ENCODE data around the gene RELL1.

Gene RELL1, protein sequence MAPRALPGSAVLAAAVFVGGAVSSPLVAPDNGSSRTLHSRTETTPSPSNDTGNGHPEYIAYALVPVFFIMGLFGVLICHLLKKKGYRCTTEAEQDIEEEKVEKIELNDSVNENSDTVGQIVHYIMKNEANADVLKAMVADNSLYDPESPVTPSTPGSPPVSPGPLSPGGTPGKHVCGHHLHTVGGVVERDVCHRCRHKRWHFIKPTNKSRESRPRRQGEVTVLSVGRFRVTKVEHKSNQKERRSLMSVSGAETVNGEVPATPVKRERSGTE

DNA sequence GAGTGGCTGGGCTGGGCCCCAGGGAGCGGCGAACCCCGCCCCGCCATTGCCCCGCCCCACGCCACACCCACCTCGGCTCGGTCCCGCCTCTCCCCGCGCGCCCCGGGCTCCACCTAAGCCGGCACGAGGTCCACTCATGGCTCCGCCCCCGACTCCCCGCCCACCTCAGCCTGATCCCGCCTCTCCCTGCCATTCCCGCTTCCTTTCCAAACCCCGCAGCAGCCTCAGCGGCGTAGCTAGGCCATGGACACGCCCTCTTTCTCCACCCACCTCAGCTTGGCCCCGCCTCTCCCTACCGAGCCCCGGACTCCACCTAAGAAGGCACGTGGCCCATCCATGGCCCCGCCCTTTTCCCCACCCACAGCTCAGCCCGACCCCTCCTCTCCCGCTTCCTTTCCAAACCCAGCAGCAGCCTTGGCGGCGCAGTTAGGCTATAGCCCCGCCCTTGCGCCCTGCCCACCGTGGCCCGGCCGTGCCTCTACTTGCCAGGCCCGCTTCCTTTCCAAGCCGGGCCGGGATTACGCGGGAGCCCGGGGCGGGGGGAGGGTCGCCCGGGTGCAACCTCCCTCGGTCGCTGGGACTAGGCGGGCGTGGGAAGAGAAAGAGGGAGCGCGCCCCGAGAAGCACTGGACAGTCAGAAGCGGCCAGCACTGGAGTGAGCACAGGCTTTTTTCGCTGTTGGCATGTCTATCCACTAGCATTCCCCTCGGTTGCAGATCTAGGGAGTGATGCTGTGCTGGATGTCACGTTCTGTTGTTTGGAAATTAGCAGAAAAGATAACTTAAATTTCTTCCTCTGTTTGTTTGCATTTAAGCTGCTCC, at the start of gene RELL1:
TSS of gene RELL1 (minus strand) at position 4 of the 821 bp plus-strand sequence. CDS start 89 bp downstream, outside the sequence.
- DNase-seq (ENCODE audit: low read depth in 2 of 2), result peak; percentile 94 to 95

DNA sequence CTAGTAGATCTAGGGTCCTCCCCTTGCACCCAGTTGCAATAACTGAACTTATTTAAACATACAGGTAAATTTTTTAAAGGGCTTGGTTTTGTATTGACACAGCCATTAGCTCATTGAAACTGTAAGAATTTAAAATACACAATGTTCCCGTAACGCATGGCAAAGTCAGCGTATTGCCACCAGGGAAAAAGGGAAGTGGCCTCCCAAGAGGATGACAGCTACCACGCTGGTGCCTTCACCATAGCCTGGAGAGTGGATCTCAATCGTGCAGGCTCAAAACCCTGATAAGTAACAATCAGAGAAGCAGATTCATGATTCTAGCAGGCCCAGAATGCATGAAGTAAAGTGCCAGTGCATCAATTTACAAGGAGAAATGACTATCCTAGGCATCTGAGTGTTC, 49.4 kb upstream of the RELL1 start:
- DNase-seq (ENCODE audit: low read depth in 2 of 2), result no peak

DNA sequence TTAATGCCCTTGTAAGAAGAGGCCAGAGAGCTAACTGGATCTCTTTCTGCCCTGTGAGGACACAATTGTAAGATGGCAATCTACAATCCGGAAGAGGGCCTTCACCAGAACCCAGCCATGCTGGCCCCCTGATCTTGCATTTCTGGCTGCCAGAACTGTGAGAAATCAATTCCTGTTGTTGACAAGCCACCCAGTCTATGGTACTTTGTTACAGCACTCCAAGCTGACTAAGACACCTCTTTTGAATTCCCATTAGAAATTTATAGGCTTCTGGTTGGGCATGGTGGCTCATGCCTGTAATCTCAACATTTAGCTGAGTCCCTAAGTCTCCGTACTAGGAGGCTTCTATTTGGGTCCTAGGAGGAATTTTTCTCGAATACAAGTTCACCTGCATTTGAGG, 48.8 kb upstream of the RELL1 start:
- no peak for DNase-seq (ENCODE audit: low read depth in 2 of 2)

DNA sequence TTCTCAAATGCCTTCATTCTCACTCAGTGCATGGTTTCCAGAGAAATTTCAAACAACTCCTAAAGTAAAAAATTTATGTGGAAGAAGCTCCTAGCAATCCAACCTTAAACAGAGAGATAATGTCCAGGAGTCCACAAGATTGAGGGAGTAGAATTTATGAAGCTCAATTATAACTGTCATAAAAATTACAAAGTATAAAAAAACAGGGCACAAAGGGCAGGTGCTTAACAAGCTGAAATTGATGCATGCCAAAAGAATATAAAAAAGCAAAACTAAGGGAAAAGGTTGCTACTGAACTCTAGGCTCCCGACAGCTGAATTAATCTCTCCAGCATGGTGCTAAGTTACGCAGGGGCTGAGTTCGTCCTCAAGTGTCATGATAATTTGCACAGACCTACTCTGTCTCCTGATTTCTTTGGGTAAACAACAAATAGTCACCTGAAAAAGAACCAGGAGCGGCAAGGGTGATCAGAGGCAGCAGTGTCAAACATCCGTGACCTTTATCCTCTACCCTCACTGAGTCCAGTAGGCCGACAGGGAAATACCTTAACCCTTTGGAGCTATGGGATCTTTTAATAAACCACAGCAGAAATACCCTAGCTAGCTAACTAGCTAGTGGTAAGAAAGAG, 47.2 kb upstream of the RELL1 start:
- DNase-seq (ENCODE audit: low read depth in 2 of 2), result no peak

DNA sequence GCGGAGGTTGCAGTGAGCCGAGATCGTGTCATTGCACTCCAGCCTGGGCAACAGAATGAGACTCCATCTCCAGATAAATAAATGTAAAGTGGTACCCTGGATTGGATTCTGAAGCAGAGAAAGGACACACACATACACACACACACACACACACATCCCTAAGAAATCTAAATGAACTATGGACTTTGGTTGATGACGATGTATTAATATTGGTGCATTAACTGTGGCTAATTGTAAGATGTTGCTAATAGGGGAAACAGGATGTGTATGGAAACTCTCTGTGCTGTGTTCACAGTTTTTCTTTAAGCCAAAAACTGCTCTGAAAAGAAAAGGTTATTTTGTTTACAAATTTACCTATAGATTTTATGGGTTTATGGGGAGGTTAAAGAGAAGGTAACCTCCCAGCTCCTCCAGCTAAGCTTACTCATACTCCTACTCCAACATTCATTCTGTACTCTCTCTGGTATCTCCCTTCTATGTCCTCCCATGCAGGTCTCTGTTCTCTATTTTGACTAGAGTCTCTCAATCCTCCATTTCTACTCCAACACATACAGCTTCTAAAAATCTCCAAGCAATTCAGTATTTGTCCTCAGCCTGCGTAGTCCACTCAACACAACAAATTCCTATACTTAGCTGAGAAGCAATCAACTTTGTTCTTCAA, 46.5 kb upstream of the RELL1 start:
- no peak for DNase-seq (ENCODE audit: low read depth in 2 of 2)

DNA sequence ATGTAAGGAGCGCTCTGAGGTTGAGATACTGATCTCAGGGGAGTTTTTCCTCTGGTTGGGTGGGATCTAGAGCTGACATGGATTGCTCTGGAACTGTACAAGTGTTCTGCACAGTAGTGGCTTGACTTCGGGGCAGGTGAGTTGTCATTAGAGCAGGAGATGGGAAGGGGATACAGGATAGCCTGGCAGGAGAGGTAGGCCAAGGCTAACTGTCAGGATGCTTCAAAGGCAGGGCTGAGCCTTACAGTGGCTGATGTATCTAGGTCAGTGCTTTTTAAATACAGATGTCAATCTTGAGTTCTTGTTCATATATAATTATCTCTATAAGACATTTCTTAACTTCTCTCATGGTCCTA, 43.5 kb upstream of the RELL1 start:
- no peak for DNase-seq (ENCODE audit: low read depth in 2 of 2)

DNA sequence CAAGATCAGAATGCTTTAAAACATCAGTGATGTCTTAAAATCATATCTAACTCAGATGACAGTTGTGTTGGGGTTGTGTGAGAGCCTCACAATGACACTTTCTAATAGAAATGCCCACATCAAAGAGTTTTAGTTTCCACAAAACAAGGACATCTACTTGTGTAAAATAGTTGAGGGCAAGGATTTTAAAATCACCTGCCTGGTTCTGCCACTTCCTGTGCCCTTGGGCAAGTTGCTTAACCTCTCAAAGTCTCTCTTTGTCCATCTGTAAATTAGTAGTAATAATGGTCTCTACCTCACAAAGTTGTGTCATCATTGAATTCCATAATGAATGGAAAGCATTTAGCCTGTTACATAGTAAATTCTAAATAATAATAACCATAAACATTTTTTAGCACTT, 41.9 kb upstream of the RELL1 start:
- DNase-seq (ENCODE audit: low read depth in 2 of 2), result no peak

DNA sequence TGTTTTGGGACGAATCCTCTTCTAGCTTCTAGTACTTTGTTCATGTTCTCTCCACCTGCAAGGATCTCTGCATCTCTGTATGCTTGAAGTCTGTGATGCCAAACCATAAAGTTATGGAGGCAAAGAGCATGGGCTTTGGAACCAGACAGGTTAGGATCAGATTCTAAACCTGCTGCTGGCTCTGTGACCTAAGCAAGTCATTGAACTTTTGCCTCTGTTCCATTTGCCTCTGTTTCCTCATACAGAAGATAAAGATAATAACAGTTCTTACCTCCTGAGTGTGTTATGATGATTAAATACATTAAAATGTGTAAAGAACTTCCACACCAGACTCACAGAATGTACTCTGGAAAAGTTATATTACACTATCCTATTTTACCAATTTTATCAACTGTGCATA, 41.5 kb upstream of the RELL1 start:
- DNase-seq (ENCODE audit: low read depth in 2 of 2), result no peak

DNA sequence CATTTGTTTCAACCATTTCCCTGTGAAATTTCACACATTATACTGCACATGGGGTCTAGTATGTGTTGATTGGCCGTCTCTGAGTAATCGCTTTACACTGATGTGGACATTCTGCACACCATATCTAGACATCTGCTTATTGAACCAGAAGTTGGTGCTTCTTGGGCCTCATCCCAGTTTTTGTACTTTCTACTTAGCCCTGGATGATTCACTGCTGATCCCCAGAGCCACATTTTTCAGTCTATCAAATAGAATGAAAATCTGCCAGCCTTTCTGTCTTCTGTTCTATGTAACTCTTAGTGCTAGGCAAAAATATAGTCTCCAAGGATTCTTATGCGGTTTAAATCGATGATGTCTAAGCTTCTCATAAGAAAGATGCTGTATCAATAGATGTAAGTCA, 40.5 kb upstream of the RELL1 start:
- no peak for DNase-seq (ENCODE audit: low read depth in 2 of 2)

DNA sequence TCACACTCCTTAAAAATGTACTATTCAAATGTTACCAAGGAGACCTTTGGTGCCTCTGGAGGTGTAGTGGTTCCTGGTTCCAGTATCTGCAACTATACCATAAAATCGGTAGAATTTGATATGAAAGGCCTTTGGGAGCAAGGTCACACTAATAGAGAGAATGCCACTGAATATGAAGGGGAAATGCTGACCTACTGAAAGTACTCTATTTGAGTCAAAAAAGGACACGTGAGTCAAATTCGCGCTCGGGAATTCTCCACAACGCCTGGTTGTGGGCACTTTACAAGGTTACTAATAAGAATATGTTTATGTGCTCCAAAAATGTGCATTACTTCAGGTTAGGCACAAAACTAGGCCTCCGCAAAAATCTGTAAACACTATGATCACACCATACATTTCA, 39.5 kb upstream of the RELL1 start:
- DNase-seq (ENCODE audit: low read depth in 2 of 2), result no peak

DNA sequence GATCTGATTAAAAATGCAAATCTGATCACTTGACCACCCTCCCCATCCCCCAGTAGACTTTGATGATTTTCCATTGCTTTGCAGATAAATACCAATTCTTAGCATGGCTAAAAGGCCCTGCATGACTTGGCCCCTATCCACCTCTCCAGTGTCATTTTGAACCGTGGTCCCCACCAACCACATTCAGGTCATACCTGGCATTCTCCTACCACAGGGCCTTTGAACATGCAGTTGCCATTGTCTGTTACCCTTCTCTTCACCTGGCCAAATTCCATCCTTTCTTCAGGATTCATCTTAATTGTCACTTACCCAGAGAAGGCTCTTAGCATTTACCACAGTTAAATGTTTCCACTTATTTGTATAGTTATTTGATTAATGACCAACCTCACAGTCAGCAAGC, 36.9 kb upstream of the RELL1 start:
- DNase-seq (ENCODE audit: low read depth in 2 of 2), result no peak

DNA sequence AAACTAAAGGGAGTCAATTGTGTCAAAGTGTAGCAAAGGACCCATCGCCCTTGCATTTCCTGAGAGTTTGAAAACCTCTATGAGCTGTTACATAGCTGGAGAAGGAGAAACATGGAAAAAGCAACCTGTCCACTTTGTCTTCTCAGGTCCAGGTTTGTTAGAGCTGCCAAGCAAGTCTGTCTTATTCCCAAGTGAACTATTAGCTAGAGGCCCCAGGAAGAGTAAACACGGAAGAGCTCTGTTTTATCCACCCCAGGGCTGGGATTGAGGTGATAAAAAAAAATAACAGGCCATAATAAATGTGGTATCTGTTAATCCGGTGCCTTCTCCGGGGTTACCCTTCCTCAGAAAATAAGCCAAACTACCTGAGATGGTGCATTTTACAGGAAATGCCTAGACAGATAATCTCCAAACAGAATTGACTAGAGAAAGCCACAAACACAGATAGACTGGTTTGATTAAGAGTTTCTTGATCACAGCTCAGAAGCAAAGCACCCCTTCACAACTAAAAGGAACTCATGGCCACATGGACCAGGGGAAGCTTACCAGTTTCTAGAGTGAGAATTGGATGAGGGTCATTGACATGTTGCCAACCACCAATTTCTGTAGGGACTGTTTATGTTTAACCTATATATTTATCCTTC, 35.9 kb upstream of the RELL1 start:
- no peak for DNase-seq (ENCODE audit: low read depth in 2 of 2)

DNA sequence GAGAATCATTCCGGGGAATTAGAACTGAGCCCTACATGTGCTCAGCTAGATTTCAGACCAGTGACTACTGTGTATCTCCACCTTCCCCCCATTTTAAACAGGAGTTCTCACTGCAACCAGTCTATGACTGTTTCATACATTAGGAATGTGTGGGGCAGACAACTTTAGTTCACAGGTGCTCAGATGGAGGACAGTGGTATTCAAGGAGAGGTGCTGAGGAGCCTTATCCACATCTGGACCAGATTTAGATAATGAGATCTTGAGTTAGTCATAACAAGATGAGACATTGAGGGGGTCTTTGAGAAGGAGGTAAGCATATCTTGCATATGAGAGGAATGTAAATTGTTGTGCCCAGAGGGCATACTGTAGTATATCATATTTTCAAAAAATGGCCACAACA, 32.8 kb upstream of the RELL1 start:
- no peak for DNase-seq (ENCODE audit: low read depth in 2 of 2)

DNA sequence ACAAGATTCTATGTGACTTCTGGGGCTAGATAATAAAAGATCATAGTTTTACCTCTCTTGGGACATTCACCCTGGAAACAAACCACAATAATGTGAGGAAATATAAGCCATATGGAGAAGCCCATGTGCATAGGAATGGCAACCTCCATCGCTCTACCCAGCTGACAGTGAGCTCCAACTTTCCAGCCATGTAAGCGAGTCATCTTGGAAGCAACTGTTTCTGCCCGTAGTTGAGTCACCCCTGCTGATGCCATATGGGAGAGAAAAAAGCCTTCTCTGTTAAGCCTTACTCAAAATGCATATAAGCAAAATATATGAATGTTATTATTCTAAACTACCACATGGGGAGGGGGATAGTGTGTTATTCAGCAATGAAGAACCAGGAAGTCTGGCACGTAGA, 31.4 kb upstream of the RELL1 start:
- DNase-seq (ENCODE audit: low read depth in 2 of 2), result no peak

DNA sequence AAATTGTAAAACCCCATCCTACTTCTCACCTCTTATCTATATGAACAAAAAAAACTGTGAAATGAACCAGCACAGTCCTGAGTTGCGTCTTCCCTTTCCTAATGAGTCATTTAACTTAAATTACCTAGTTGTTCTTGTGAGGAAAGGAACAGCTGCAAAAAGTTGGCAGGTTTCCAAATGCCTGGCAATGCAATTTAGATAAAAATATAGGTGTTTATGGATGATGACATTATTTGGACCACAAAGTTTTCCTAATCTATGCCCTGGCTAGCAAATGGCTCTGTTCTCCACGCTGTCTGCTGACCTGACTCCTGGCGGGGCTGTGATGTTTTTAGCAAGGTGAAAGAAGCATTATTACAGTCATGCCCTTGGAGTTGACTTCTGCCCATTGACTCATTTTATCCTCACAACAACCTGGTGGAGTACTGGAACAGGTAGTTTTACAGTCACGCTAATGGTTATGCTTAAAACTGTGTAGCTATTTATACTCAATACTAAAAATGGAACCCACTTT, 29.8 kb upstream of the RELL1 start:
- DNase-seq (ENCODE audit: low read depth in 2 of 2), result no peak

DNA sequence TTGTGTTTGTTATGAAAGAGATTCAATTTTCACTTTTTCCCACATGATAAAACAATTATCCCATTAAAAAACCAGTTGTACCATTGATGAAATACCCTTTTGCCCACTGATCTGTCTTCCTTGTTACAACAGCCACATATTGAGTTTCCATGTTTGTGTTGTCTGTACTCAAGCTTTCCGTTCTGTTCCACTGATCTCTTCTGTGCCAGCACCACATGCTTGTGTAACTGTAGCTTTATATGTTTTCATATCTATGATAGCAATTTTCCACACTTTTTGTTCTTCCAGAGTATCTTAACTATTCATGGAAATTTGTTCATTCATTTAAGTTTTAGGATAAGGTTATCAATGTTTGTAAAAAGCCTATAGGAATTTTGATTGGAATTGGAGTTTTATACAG, 24.3 kb upstream of the RELL1 start:
- DNase-seq (ENCODE audit: low read depth in 2 of 2), result no peak

DNA sequence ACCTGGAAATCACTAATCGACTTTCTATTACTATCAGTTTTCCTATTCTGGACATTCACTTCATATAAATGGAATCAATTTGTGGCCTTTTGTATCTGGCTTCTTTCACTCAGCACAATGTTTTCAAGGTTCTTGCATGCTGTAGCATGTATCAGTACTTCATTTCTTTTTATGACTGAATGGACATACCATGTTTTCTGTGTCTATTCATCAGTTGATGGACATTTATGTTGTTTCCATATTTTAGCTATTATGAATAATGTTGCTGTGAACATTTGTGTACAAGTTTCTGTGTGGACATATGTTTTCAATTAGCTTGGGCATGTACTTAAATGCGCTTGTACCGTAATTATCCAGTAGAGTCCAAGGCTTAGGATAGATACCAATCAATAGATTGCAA, 19.9 kb upstream of the RELL1 start:
- no peak for DNase-seq (ENCODE audit: low read depth in 2 of 2)

DNA sequence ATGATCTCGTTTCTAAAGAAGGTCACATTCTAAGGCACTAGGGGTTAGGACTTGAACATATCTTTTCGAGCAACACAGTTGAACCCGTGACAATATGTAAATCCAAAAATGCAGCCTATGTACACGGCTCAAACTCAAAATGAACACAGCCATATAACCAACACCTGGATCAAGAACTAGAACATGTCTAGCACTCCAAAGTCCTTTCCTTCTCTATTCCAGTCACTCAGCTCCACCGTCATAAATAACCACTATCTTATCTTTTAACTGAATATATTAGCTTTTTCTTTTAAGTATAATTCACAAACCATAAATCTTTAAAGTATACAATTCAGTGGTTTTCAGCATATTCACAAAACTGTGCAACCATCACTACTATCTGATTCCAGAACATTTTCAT, 19.4 kb upstream of the RELL1 start:
- DNase-seq (ENCODE audit: low read depth in 2 of 2), result no peak

DNA sequence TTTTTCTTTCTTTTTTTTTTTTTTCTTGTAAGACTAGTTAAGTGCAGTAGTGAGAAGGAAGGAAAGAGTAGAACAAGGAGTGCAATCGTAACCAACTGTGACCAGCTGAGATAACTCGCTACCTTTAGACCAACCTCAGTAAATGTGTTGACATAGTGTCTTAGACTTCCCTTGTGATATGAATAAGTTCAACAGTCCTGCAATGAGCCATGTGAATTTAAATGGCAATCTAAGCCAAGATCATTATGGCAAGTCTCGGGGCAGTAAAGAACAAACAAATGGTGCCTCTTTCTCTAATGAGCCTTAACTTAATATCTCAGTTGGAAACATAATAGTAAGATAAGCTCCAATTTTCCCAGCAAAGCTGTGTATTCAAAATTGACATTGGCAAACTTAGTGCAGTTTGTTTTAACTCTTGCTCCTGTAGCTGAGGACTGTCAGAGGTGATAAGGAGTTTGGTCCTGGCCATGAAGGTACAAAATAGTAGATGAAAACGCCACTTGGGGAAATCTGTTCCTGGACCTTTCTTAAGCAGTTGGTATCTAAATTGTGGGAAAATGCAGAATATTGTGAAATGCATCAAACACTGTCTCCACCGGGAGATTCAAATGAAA, 13.8 kb upstream of the RELL1 start:
- DNase-seq (ENCODE audit: low read depth in 2 of 2), result no peak

DNA sequence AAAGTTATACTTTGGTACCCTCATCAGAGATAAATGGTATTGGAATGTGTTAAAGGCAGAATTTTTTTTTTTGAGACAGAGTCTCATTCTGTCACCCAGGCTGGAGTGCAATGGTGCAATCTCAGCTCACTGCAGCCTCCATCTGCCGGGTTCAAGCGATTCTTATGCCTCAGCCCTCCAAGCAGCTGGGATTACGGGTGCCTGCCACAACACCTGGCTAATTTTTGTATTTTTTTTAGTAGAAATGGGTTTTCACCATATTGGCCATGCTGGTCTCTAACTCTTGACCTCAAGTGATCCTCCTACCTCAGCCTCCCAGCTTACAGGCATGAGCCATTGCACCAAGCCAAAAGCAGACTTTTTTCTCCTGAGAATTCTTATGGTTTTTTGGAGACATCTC, 11.4 kb upstream of the RELL1 start:
- no peak for DNase-seq (ENCODE audit: low read depth in 2 of 2)

DNA sequence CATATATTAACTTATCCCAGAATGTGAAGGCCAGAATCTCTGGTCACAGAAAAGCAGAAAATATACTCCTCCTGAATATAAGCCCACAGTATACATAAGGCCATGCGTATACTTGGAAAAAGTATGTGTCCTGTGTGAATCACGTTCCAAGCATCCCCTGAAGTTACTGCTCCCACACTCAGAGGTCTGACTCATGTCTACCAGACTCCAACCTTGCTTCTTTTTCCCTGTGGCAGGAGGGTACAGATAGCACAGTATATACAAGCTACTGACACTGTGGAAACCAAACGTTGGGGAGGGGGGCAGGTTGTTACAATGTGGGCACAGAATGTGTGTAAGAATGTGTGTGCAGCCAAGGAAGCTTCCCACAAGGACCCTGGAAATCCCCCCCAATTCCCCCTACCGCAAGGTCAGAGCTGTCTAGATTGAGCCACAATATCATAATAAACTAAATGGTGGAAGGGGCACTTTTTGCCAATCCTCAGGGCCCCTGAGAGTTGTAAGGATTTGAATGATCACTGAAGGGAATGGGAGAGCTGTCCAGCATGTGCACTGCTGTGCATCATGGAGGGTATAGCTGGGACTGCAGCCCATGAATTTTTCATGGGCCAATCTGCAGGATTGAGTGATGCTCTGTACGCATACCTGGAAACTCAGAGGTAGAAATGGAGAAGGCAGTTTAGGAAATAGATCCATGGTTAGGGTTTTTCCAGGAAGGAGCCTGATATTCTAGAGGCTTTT, 7.4 kb upstream of the RELL1 start:
- DNase-seq (ENCODE audit: low read depth in 2 of 2), result no peak
